GM18870 (cell line): ENCODE measurements around the gene STK17B.
A peak's percentile ranks its signal among the peaks of the same experiment; 100 is the strongest.
"Not testable (repeated sequence)": the region's sequence is repeated elsewhere in the genome, so short reads cannot be mapped to it uniquely, and the experiment has no call there.

Experiments
- ATAC-seq: cut with Tn5 transposase; IDR thresholded peaks from one replicate; pipeline ENCODE4 v1.9.1; 2021; ENCODE audit warnings: moderate library complexity; ENCODE audit not compliant: unreplicated experiment

STK17B gene

GRCh38 chr2:196113061-196113974 lies 58.1 kb downstream of the STK17B start:
- no peak for ATAC-seq

- ATAC-seq: no peak
Observed at GRCh38 chr2:196112418-196113034, 58.9 kb downstream of the STK17B start.

GRCh38 chr2:196108604-196109003 lies 62.8 kb downstream of the STK17B start:
- no peak for ATAC-seq

- ATAC-seq: no peak
Observed at GRCh38 chr2:196105951-196106350, 65.4 kb downstream of the STK17B start.

- no peak for ATAC-seq
Observed at GRCh38 chr2:196104066-196104465, 67.3 kb downstream of the STK17B start.

- no peak for ATAC-seq
Observed at GRCh38 chr2:196103626-196104025, 67.8 kb downstream of the STK17B start.

- ATAC-seq: peak; percentile 94
Observed at GRCh38 chr2:196101325-196101991, 69.9 kb downstream of the STK17B start.

GRCh38 chr2:196099916-196100315 lies 71.5 kb downstream of the STK17B start:
- no peak for ATAC-seq

- ATAC-seq: peak; percentile 35
Observed at GRCh38 chr2:196097864-196098660, 73.3 kb downstream of the STK17B start.

GRCh38 chr2:196096982-196097745 lies 74.2 kb downstream of the STK17B start:
- ATAC-seq: no peak

GRCh38 chr2:196096264-196096663 lies 75.1 kb downstream of the STK17B start:
- no peak for ATAC-seq

GRCh38 chr2:196089448-196089847 lies 81.9 kb downstream of the STK17B start:
- ATAC-seq: not testable (repeated sequence)

- no peak for ATAC-seq
Observed at GRCh38 chr2:196088203-196088602, 83.2 kb downstream of the STK17B start.

GRCh38 chr2:196086517-196087368 lies 84.6 kb downstream of the STK17B start:
- ATAC-seq: no peak

- ATAC-seq: no peak
Observed at GRCh38 chr2:196083601-196084000, 87.8 kb downstream of the STK17B start.
